Transverse colon (tissue), 4 donors: ENCODE results near the gene DNLZ. TPM values are rescaled to one million over a fixed set of nuclear protein-coding genes. Genes with fewer than 3 reads are reported as not detected.

Experiments used
- DNase-seq: peaks from one replicate; pipeline ENCODE4 v3.0.0-alpha.2; 2019
- H3K27ac ChIP-seq, 4 donors: fragments of 200-600 bp; sonication (generic); 2 replicates each; pipeline ENCODE4 v1.5.1; 2016 to 2018; ENCODE audit warnings: inconsistent platforms in 4 of 4
- H3K27me3 ChIP-seq: fragments of 200-600 bp; sonication (generic); 2 replicates; pipeline ENCODE4 v1.5.1; 2017; ENCODE audit warnings: inconsistent platforms
- H3K36me3 ChIP-seq, 4 donors: fragments of 200-600 bp; sonication (generic); 2 replicates each; pipeline ENCODE4 v1.5.1; 2017 to 2019; ENCODE audit warnings: inconsistent platforms in 4 of 4
- H3K4me1 ChIP-seq, 4 donors: fragments of 200-600 bp; sonication (generic); 2 replicates each; pipeline ENCODE4 v1.5.1; 2017 to 2020; ENCODE audit warnings: inconsistent platforms in 4 of 4
- H3K4me3 ChIP-seq, 4 donors: fragments of 200-600 bp; sonication (generic); 1 replicate in 1 of 4; 2 replicates in 3 of 4; pipeline versions ENCODE4 v1.5.1 to v1.6.1; 2017 to 2019; ENCODE audit warnings: inconsistent platforms in 4 of 4
- H3K9me3 ChIP-seq, 2 donors: fragments of 200-600 bp; sonication (generic); 2 replicates each; pipeline ENCODE4 v1.5.1; 2017 to 2019; ENCODE audit warnings: inconsistent platforms in 2 of 2
- CTCF ChIP-seq, 5 experiments: fragments of 200-600 bp in 3 of 5; fragments of 450-650 bp in 2 of 5; sonication (generic) in 3 of 5; IDR thresholded peaks; 1 replicate in 2 of 5; 2 replicates in 3 of 5; pipeline ENCODE4 v1.5.1; 2016 to 2017; ENCODE audit warnings: antibody characterized with exemption in 5 of 5, inconsistent platforms in 3 of 5, mild to moderate bottlenecking in 2 of 5, moderate library complexity in 1 of 5
- EP300 ChIP-seq: sonication (generic); formaldehyde crosslinking; IDR thresholded peaks from one replicate; pipeline ENCODE4 v1.6.1; 2017; ENCODE audit warnings: antibody characterized with exemption, low read depth
- POLR2A ChIP-seq: fragments of 450-650 bp; IDR thresholded peaks from one replicate; pipeline ENCODE4 v1.6.1; 2016; ENCODE audit warnings: antibody characterized with exemption, mild to moderate bottlenecking, moderate library complexity
- POLR2AphosphoS5 ChIP-seq, 3 donors: sonication (generic); formaldehyde crosslinking; IDR thresholded peaks; one replicate each; pipeline ENCODE4 v1.6.1; 2016; ENCODE audit warnings: antibody characterized with exemption in 3 of 3
- WGBS, 2 donors: methylation state at CpG; one replicate each; pipeline ENCODE4 v1.1.5; 2018; ENCODE audit warnings: low coverage in 1 of 2; 5-methylcytosine and 5-hydroxymethylcytosine counted together
- in situ Hi-C, 4 donors: fragments of 200-750 bp; cut with MboI; loops; one replicate each; pipeline versions ENCODE4 v1.15.0 to v1.15.1; 2017; ENCODE audit warnings: low sequenced_read_pairs in 3 of 4, low pct_ligation_motif_present in 1 of 4, low pct_unique_long_range_greater_than_20kb in 1 of 4
- intact Hi-C: fragments of 100-400 bp; cut with DNase I; formaldehyde crosslinking; loops from one replicate; pipeline ENCODE4 v1.15.1; 2023; ENCODE audit warnings: low total_unique reads
- total RNA-seq, 4 donors: library from RNA; depleted of rRNA; stranded (reverse); fragments of >200 nt; gene quantifications; one replicate each; pipeline ENCODE4 v1.1.0, GENCODE V29; 2016

The DNLZ gene
- total RNA-seq, 4 donors from 2014 or later: 6.7 to 17.3 (median 10.4) TPM

- Histone ChIP-seq H3K9me3 (no peaks in the 10 kb centered on the region), H3K27ac (no peak overlapping the region), H3K27me3 (no peaks in the 10 kb centered on the region), H3K4me1 (peaks cover 5 to 15% (median 11%) of the 10 kb centered on the region in 4 donors), H3K4me3 (no peak overlapping the region), H3K36me3 (no peaks in the 10 kb centered on the region)
- DNase-seq: no peak
- no peak for TF ChIP-seq EP300
- TF ChIP-seq POLR2AphosphoS5 (IDR thresholded peaks at IDR 0.05): no peak
- no peak for TF ChIP-seq POLR2A
- no peak for TF ChIP-seq CTCF (IDR thresholded peaks at IDR 0.05)
- intact Hi-C loops (no loop called here), in situ Hi-C loops (no loop called here)
- WGBS, 2 donors: 78% methylated on average over 13 of the region's 18 CpGs; no CpG with 5 or more reads in 1 of the 2 donors
Observed at GRCh38 chr9:136368190-136368589, 4.6 kb upstream of the DNLZ start.

GRCh38 chr9:136367296-136368145 is 4.0 kb upstream of the DNLZ start:
- intact Hi-C loops: no loop called here
- no peak for TF ChIP-seq EP300
- no peaks in the 10 kb centered on the region for H3K36me3 ChIP-seq
- WGBS, 2 donors: 84% methylated on average over 44 of the region's 45 CpGs; no CpG with 5 or more reads in 1 of the 2 donors
- DNase-seq: no peak
- peaks cover 9 to 18% (median 12%) of the 10 kb centered on the region in 4 donors for H3K4me1 ChIP-seq
- H3K27ac ChIP-seq: no peak overlapping the region
- H3K9me3 ChIP-seq: no peaks in the 10 kb centered on the region
- in situ Hi-C loops: no loop called here
- no peak overlapping the region for H3K4me3 ChIP-seq
- H3K27me3 ChIP-seq: no peaks in the 10 kb centered on the region

GRCh38 chr9:136366826-136367225 is 3.3 kb upstream of the DNLZ start:
- WGBS, 2 donors: 89% methylated on average over 7 of the region's 9 CpGs; no CpG with 5 or more reads in 1 of the 2 donors
- no peaks in the 10 kb centered on the region for H3K27me3 ChIP-seq
- no peak for DNase-seq
- H3K4me3 ChIP-seq: no peak overlapping the region
- peaks cover 10 to 20% (median 14%) of the 10 kb centered on the region in 4 donors for H3K4me1 ChIP-seq
- H3K27ac ChIP-seq: no peak overlapping the region
- in situ Hi-C loops (no loop called here), intact Hi-C loops (no loop called here)
- TF ChIP-seq POLR2AphosphoS5 (IDR thresholded peaks at IDR 0.05): no peak
- no peak for TF ChIP-seq CTCF (IDR thresholded peaks at IDR 0.05)
- TF ChIP-seq POLR2A: no peak
- no peak for TF ChIP-seq EP300
- no peaks in the 10 kb centered on the region for H3K36me3 ChIP-seq
- H3K9me3 ChIP-seq: no peaks in the 10 kb centered on the region

GRCh38 chr9:136365775-136366222 is 2.3 kb upstream of the DNLZ start:
- H3K27me3 ChIP-seq: no peaks in the 10 kb centered on the region
- H3K4me1 ChIP-seq: peaks cover 18 to 29% (median 23%) of the 10 kb centered on the region in 4 donors
- H3K36me3 ChIP-seq: no peaks in the 10 kb centered on the region
- no peak overlapping the region for H3K27ac ChIP-seq
- no peak for DNase-seq
- no peaks in the 10 kb centered on the region for H3K9me3 ChIP-seq
- in situ Hi-C loops: no loop called here
- H3K4me3 ChIP-seq: no peak overlapping the region
- TF ChIP-seq CTCF (IDR thresholded peaks at IDR 0.05) (no peak), EP300 (no peak), POLR2A (no peak), POLR2AphosphoS5 (IDR thresholded peaks at IDR 0.05) (no peak)
- intact Hi-C loops: loop anchor here (2.0 kb wide), 1 partner anchor 27 kb away; no protein-coding TSS in a partner anchor
- 53% methylated on average over 9 of the region's 9 CpGs; no CpG with 5 or more reads in 1 of the 2 donors for WGBS, 2 donors
